ENCODE data around the gene NDC1.

- TF ChIP-seq GABPA (IDR thresholded peaks at IDR 0.05; ENCODE audit: low read depth) (no peak), CTCF (IDR thresholded peaks at IDR 0.05) (no peak), EP300 (IDR thresholded peaks at IDR 0.05; ENCODE audit: borderline replicate concordance in 1 of 2, low read depth in 1 of 2, low read length in 1 of 2) (no peak), JUND (IDR thresholded peaks at IDR 0.05) (no peak)
Observed at GRCh38 chr1:53819387-53819786, 18.7 kb downstream of the NDC1 start.

Measured in SK-N-SH (cell line).